Fibroblast of the conjunctiva (primary cell): ENCODE results near the gene RNF168.
"Not testable (repeated sequence)": the region's sequence is repeated elsewhere in the genome, so short reads cannot be mapped to it uniquely, and the experiment has no call there.

Source experiments
- DNase-seq: peaks from one replicate; pipeline ENCODE4 v3.0.0-alpha.2; 2010; ENCODE audit warnings: low read depth

Gene RNF168

GRCh38 chr3:196463804-196464203, 39.8 kb downstream of the RNF168 start:
- no peak for DNase-seq

- no peak for DNase-seq
These were observed 40.2 kb downstream of the RNF168 start for GRCh38 chr3:196463478-196463756.

GRCh38 chr3:196462680-196463477, 40.7 kb downstream of the RNF168 start:
- not testable (repeated sequence) for DNase-seq

GRCh38 chr3:196458063-196458462, 45.5 kb downstream of the RNF168 start:
- no peak for DNase-seq

- DNase-seq: not testable (repeated sequence)
These were observed 46.1 kb downstream of the RNF168 start for GRCh38 chr3:196457470-196457869.

- no peak for DNase-seq
These were observed 48.6 kb downstream of the RNF168 start for GRCh38 chr3:196454935-196455334.

- DNase-seq: not testable (repeated sequence)
These were observed 58.2 kb downstream of the RNF168 start for GRCh38 chr3:196445391-196445790.

GRCh38 chr3:196444500-196444894, 59.1 kb downstream of the RNF168 start:
- DNase-seq: no peak

- no peak for DNase-seq
These were observed 62.9 kb downstream of the RNF168 start for GRCh38 chr3:196440696-196441095.

- DNase-seq: peak; percentile 68
These were observed 63.5 kb downstream of the RNF168 start for GRCh38 chr3:196440041-196440537.

- DNase-seq: peak; percentile 91
These were observed 71.3 kb downstream of the RNF168 start, which contains the start of gene UBXN7 for GRCh38 chr3:196432137-196432879. UBXN7 (minus strand) TSS chr3:196432427; CDS start chr3:196432399, 28 bp downstream.

GRCh38 chr3:196431181-196432136, 72.1 kb downstream of the RNF168 start:
- DNase-seq: peak; percentile 30

GRCh38 chr3:196428041-196428440, 75.5 kb downstream of the RNF168 start:
- DNase-seq: no peak

GRCh38 chr3:196424421-196424820, 79.1 kb downstream of the RNF168 start:
- DNase-seq: not testable (repeated sequence)

GRCh38 chr3:196423044-196423781, 80.4 kb downstream of the RNF168 start:
- no peak for DNase-seq

- not testable (repeated sequence) for DNase-seq
These were observed 81.9 kb downstream of the RNF168 start for GRCh38 chr3:196421668-196422067.

GRCh38 chr3:196419386-196419785, 84.2 kb downstream of the RNF168 start:
- no peak for DNase-seq
